HUES48 (cell line): ENCODE measurements around the gene KRTAP9-7.

Source experiments
- H3K27ac ChIP-seq: one replicate; pipeline ENCODE4 v1.7.0; 2013; ENCODE audit warnings: low read depth, low read length, inconsistent platforms
- H3K27me3 ChIP-seq: 2 replicates; pipeline ENCODE4 v1.6.1; 2013; ENCODE audit warnings: mild to moderate bottlenecking, low read length; ENCODE audit not compliant: control insufficient read depth, insufficient read depth
- H3K36me3 ChIP-seq: 2 replicates; pipeline ENCODE4 v1.6.1; 2013; ENCODE audit warnings: low read length; ENCODE audit not compliant: control insufficient read depth, insufficient read depth
- H3K4me1 ChIP-seq: 2 replicates; pipeline ENCODE4 v1.6.1; 2013; ENCODE audit warnings: mild to moderate bottlenecking, low read length; ENCODE audit not compliant: control insufficient read depth, insufficient read depth
- H3K4me3 ChIP-seq: 2 replicates; pipeline ENCODE4 v1.5.1; 2013; ENCODE audit warnings: mild to moderate bottlenecking, low read depth, low read length
- H3K9ac ChIP-seq: 2 replicates; pipeline ENCODE4 v1.6.1; 2013; ENCODE audit warnings: mild to moderate bottlenecking, low read depth, low read length, moderate library complexity
- H3K9me3 ChIP-seq: 2 replicates; pipeline ENCODE4 v1.6.1; 2013; ENCODE audit warnings: low read length; ENCODE audit not compliant: control insufficient read depth, insufficient read depth

The KRTAP9-7 gene

DNA sequence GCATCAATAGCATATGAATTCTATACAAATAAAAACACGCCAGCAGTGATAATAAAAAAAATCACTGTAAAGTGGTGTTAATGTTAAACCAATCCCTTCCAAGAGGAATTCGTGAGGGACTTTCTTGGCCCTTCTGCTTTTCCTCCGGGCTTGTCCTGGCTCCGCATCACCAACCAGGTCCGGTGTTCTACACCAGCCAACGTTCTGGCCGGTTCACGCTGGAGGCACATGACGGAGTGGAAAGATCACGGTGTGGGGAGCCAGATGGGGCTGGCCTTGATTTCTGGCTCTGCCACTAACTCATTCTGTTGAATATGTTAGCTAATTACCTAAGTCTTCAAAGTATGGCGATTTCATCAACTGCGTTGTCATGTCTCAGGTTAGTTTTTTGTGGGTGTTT, 28.6 kb downstream of the KRTAP9-7 start:
- no peaks in the 10 kb centered on the region for H3K4me1 ChIP-seq
- no peak overlapping the region for H3K27ac ChIP-seq
- no peaks in the 10 kb centered on the region for H3K9me3 ChIP-seq
- no peak overlapping the region for H3K9ac ChIP-seq
- no peak overlapping the region for H3K4me3 ChIP-seq
- no peaks in the 10 kb centered on the region for H3K36me3 ChIP-seq
- no peaks in the 10 kb centered on the region for H3K27me3 ChIP-seq

DNA sequence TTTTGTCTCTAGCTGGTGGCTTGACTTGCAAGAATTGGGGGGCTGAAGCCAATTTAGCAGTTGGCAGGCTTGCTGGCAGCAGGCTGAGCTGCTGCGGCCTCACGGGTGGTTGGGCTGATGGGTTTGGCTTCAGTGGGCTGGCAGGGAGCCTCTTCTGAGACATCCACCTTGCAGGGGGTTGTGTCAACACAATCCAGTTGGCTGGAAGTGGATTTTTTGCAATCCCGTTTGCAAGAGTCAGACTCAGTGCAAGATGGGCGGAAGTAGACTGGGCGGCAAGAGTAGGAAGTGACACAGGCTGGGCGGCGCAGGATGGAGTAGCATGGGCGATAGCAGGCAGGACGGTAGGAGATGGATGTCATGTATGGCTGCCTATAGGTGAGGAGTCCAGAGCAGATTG, 32.1 kb downstream of the KRTAP9-7 start:
- no peaks in the 10 kb centered on the region for H3K9me3 ChIP-seq
- no peaks in the 10 kb centered on the region for H3K36me3 ChIP-seq
- H3K27me3 ChIP-seq, result no peaks in the 10 kb centered on the region
- H3K9ac ChIP-seq, result no peak overlapping the region
- no peak overlapping the region for H3K27ac ChIP-seq
- no peak overlapping the region for H3K4me3 ChIP-seq
- H3K4me1 ChIP-seq, result no peaks in the 10 kb centered on the region

DNA sequence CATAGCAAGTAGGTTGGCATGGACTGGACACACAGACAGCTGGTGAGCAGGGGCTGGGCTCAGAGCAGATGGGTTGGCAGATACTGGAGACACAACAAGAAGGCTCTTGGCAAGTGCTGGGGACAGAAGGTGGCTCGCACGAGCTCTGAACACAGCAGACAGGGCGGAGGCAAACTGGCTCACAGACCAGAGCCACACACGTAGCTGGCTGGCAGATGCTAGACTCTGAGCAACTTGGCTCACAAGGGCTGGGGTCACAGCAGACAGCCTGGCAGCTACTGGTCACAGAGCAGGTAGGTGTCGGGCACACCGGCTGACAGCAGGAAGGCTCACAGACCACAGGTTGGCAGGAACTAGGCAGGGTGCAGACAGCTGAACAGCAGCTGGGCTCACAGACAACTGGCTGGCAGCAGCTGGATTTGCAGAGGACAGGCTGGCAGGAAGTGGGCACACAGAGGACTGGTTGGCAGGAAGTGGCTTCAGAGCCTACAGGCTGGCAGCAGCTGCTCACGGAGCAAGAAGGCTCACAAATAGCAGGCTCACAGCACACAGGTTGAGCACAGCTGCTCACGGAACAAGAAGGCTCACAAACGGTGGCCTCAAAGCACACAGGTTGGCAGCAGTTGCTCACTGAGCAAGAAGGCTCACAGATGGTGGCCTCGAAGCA, 32.9 kb downstream of the KRTAP9-7 start:
- H3K27ac ChIP-seq, result no peak overlapping the region
- no peaks in the 10 kb centered on the region for H3K36me3 ChIP-seq
- H3K9me3 ChIP-seq, result no peaks in the 10 kb centered on the region
- no peaks in the 10 kb centered on the region for H3K4me1 ChIP-seq
- H3K4me3 ChIP-seq, result no peak overlapping the region
- H3K9ac ChIP-seq, result no peak overlapping the region
- H3K27me3 ChIP-seq, result no peaks in the 10 kb centered on the region

DNA sequence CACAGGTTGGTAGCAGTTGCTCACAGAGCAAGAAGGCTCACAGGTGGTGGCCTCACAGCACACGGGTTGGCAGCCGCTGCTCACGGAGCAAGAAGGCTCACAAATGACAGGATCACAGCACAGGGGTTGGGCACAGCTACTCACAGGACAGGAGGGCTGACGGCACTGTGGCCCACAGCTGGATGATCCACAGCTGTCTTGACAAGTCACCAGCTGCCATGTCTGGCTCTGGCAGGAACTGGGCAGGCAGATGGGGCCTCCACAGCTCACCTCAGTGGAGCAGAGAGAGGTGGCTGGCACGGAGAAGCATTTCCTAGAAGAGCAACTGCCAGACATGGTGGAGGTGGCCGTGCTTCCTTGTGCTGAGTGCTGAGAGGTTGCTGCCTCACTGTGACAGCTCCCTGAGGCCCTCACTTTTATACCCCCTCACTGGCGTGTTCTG, 33.4 kb downstream of the KRTAP9-7 start, which contains the start of gene KRTAP16-1:
KRTAP16-1 (minus strand) TSS at position 392 of the 442 bp plus-strand sequence; CDS start at position 336, 56 bp downstream.
- no peak within 1 kb of the TSS for H3K9ac ChIP-seq
- no peaks in the 10 kb centered on the region for H3K4me1 ChIP-seq
- no peaks in the 10 kb centered on the region for H3K36me3 ChIP-seq
- H3K4me3 ChIP-seq, result no peak within 1 kb of the TSS
- H3K27me3 ChIP-seq, result no peaks in the 10 kb centered on the region
- H3K27ac ChIP-seq, result no peak within 1 kb of the TSS
- H3K9me3 ChIP-seq, result no peaks in the 10 kb centered on the region

DNA sequence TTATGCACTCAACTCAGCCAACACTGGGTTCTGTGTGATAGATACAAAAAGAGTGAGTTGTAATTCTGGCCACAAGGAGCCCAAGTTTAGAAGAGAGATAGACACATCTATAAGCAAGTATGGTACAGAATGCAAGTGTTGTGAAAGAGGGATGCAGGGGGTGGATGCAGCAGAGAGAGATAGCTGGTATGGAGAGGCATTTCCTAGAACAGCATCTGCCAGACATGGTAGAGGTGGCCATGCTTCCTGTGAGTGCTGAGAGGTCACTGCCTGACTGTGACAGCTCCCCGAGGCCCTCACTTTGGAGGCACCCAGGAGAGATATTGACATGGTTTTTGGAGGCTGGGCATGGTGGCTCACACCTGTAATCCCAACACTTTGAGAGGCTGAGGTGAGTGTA, 35.6 kb downstream of the KRTAP9-7 start:
- Histone ChIP-seq H3K4me3 (no peak overlapping the region), H3K9ac (no peak overlapping the region), H3K36me3 (no peaks in the 10 kb centered on the region), H3K4me1 (no peaks in the 10 kb centered on the region), H3K27me3 (no peaks in the 10 kb centered on the region), H3K9me3 (no peaks in the 10 kb centered on the region), H3K27ac (no peak overlapping the region)

DNA sequence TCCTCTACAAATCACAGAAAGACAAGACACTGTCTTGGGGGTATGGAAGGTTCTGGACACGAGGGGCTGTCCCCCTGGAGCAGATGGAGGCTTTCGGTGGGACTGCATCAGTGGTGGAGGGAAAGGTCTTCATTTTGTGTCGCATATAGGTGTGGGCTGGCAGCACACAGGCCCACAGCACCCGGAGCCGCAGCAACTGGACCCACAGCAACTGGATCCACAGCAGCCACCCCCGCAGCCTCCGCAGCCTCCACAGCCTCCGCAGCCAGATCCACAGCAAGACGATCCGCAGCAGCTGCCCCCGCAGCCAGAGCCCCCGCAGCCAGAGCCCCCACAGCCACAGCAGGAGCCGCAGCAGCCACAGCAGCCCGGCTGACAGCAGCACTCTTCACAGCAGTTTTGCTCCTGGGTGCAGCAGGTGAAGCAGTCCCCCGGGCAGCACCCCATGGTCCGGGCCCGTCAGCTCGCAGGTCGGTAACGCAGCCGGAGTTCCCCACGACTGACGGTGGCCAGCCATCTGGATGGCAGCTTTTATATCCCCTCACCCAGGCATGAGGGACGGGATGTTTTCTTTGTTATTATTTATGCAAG, 39.8 kb downstream of the KRTAP9-7 start, which contains the start of gene KRTAP17-1:
KRTAP17-1 (minus strand) TSS at position 507 of the 591 bp plus-strand sequence; CDS start at position 447, 60 bp downstream.
- no peaks in the 10 kb centered on the region for H3K36me3 ChIP-seq
- no peak within 1 kb of the TSS for H3K4me3 ChIP-seq
- no peak within 1 kb of the TSS for H3K27ac ChIP-seq
- no peaks in the 10 kb centered on the region for H3K27me3 ChIP-seq
- H3K9me3 ChIP-seq, result peaks cover 6% of the 10 kb centered on the region; the same call in 1 of the 2 replicates
- H3K9ac ChIP-seq, result no peak within 1 kb of the TSS
- H3K4me1 ChIP-seq, result no peaks in the 10 kb centered on the region

DNA sequence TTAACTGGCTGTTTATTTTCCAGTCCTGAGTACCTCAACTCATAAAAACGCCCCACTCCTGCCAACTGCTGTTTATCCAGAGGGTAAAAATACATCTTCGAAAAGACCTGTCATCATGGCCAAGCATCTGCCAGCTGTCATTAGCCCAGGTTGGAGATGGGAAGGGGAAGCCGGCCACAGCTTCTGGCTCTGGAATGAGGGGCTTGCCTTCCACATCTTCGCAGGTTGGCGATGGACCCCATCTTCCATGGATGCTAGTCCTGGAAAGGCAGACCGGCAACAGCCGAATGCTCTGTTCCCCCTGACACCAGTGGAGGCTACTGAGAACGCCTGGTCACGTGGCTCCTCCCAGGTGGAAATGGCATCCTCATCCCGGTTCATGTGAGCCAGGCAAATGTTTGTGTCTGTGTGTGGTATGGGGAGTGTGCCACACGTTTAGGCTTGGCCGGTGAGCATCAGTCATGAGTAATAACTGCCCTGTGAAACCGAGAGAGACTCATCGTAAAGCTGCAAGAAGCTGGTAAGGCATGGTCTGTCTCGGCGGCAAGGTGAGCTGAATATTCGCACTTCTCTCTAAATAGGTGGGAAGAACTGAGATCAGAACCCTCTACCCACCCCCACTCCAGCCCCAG, 40.4 kb downstream of the KRTAP9-7 start:
- Histone ChIP-seq H3K9ac (no peak overlapping the region), H3K36me3 (no peaks in the 10 kb centered on the region), H3K4me3 (no peak overlapping the region), H3K27me3 (no peaks in the 10 kb centered on the region), H3K27ac (no peak overlapping the region), H3K4me1 (no peaks in the 10 kb centered on the region), H3K9me3 (peaks cover 8% of the 10 kb centered on the region; the same call in 1 of the 2 replicates)

DNA sequence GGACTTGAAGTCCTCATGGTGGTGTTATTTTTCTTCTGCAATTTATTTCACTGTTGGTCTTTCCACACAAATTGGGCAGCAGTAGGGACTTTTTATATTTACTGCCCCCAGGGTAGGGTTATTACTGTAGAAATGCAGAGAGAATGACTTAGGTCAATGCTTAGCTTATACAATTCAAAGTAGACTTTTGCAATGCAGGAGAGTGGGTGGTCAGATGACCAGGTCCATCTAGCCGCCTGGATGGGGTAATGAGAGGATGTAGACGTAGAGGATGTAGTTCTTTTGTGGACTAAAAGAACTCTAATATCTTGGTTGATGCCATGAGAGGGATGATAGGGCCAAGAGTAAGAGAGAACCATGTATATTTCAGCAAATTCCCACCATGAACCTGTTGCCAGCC, 42.7 kb downstream of the KRTAP9-7 start:
- Histone ChIP-seq H3K36me3 (no peaks in the 10 kb centered on the region), H3K9me3 (peaks cover 8% of the 10 kb centered on the region; the same call in 1 of the 2 replicates), H3K4me3 (no peak overlapping the region), H3K27ac (no peak overlapping the region), H3K4me1 (no peaks in the 10 kb centered on the region), H3K9ac (no peak overlapping the region), H3K27me3 (no peaks in the 10 kb centered on the region)

DNA sequence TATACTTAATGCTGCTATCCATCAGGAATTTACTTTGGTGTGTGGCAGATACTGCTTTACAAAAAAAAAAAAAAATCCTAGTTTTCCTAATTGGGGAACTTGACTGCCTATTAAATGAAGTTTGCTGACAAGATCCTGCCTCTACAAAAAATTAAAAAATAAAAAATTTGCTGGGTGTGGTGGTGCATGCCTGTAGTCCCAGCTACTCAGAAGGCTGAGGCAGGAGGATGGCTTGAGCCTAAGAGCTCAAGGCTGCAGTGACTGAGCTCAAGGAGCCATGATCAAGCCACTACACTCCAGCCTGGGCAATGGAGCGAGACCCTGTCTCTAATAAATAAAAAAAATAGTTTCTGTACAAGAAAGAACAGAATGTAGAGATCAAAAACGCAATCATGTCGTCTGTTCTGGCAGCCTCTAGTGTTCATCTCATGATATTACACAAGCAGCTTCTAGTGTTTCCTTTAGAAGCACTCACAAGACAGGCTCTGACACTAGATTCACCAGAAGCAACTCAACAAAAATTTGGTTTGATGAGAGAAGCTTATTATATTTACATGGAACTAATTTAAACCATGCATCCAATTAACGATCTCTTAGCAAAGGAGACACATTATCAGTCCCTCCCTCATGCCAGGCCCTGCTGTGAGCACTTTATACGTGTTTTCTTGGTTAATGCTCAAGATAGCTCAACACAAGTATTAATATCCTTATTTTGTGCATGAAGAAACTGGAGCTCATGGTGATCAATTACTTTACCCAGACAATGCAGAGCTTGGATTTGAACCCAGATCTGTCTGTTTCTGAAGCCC, 46.8 kb downstream of the KRTAP9-7 start:
- no peaks in the 10 kb centered on the region for H3K27me3 ChIP-seq
- H3K4me3 ChIP-seq, result no peak overlapping the region
- no peak overlapping the region for H3K9ac ChIP-seq
- H3K36me3 ChIP-seq, result no peaks in the 10 kb centered on the region
- no peak overlapping the region for H3K27ac ChIP-seq
- no peaks in the 10 kb centered on the region for H3K4me1 ChIP-seq
- H3K9me3 ChIP-seq, result peaks cover 8% of the 10 kb centered on the region; the same call in 1 of the 2 replicates

DNA sequence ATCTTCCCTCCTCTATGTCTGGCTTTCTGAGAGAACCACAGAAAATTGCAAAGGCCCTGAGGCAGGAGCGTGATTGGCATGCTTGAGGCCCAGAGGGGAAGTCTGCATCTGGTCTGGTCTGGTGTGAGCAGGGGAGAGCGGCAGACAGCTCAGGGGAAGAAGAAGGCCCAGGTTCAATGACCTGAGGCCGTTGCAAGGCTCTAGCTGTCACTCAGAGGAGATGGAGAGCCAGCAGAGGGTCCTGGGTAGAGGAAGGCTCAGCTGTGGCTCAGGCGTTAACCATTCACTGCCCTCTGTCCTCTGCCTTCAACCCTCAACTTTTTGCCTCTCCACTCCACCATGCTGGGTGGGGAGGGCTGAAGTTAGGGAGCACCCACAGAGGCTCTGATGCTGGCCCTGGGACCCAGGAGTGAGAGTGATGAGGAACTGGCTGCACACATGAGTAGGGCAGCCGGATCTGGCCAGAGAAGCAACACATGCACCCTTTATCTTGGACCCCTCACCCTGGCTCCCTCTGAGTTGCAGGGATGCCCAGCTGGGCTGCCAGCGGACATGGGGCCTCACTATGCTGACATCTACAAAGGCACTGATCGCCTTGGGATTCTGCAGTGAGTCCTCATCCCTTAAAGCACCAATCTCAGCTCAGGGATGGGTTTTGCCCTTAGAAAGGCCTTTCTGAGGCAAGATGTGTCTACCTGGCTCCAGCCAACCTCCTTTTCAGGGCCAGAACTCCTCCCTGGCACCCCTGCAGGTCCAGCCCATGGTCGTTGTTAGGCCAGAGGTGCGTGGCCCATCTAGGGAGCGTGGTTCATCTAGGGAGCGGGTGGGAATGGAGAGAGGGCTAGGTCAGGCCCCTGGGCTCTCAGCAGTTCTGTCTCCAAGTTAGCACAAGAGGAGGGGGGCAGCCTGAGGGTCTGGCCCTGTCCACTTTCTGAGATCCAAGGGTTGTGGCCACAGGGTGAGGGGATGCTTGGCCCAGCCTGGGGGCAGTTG, 47.7 kb downstream of the KRTAP9-7 start:
- Histone ChIP-seq H3K36me3 (no peaks in the 10 kb centered on the region), H3K4me3 (no peak overlapping the region), H3K27me3 (no peaks in the 10 kb centered on the region), H3K9ac (no peak overlapping the region), H3K4me1 (no peaks in the 10 kb centered on the region), H3K27ac (no peak overlapping the region), H3K9me3 (peaks cover 8% of the 10 kb centered on the region; the same call in 1 of the 2 replicates)
